Renal cortex interstitium (tissue), 11 donors: ENCODE data around the gene PARK7. TPM values are rescaled to one million over a fixed set of nuclear protein-coding genes. Genes with fewer than 3 reads are reported as not detected.

ENCODE experiments used
- DNase-seq, 11 donors: peaks; one replicate each; pipeline ENCODE4 v3.0.0-alpha.2; 2013; ENCODE audit warnings: low read depth in 9 of 11, low spot score in 4 of 11; ENCODE audit errors: extremely low read depth in 1 of 11
- polyA plus RNA-seq, 3 donors: library from polyadenylated mRNA; unstranded; fragments of 120-200 nt; gene quantifications; one replicate each; pipeline ENCODE4 v1.2.1, GENCODE V29; 2013; ENCODE audit not compliant: insufficient read length in 3 of 3

Gene PARK7
- polyA plus RNA-seq, 3 donors: 303 to 345 (median 330) TPM

DNA sequence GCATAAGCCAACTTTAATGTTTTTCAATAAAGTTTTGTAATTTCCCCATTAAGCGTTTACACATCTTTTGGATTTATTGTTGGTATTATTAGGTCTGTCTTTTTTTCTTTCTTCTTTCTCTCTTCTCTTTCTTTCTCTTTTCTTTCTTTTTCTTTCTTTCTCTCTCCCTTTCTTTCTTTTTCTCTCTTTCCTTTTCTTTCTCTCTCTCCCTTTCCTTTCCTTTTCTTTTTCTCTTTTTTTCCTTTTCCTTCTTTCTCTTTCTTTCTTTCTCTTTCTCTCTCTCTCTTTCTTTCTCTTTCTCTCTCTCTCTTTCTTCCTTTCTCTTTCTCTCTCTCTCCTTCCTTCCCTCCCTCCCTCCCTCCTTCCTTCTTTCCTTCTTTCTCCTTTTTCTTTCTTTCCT is 33.3 kb downstream of the PARK7 start:
- no peak for DNase-seq

DNA sequence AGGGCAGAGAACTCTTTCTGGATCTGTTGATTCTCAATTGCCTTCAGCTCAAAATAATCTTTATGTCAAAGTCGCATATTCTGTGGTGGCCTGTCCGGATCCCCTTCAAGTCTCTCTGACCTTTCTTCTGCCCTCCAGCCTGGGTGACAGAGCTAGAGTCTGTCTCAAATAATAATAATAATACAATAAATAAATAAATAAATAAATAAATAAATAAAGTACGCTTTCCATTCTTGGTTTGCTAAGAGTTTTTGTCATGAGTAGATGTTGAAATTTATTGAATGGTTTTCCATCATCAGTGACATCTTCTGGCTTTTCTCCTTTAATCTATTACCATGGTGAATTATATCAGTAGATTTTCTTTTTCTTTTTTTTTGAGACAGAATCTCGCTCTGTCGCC is 33.9 kb downstream of the PARK7 start:
- DNase-seq: no peak

DNA sequence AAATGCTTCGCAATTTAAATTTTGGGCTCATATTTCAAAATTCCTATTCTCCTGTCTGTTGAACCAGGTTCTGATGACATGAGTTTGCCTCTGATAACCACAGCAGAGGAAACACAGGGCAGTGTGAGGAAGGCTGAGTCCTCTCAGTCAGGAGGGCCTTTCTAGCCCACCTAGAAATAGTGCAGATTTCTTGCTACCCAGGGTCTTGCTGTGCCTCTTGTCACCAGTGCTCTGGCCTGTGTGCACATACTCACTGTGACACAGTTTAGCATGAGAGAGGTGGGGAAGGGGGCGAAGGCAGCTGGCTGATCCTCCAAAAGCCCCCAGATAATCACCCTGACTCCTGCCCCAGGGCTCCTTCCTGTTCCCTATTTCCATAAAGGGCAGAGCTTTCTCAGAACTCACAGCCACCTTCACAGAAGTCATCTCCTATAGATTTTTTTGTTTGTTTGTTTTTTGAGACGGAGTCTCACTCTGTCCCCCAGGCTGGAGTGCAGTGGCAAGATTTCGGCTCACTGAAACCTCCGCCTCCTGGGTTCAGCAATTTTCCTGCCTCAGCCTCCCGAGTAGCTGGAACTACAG is 40.9 kb downstream of the PARK7 start:
- DNase-seq: no peak

DNA sequence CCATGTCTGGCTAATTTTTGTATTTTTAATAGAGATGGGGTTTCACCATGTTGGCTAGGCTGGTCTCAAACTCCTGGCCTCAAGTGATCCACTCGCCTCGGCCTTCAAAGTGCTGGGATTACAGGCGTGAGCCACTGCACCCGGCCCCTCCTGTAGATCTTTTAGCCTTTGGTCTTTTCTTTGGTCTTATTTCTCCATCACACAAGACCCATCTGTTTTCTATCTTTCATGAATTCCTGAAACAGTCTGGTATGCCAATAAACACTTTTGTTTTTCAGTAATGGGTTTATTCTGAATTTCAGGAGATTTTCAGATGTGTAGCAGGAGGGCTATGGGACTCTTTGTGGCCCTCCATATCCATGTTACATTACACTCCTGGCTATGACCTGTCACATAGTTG is 41.4 kb downstream of the PARK7 start:
- no peak for DNase-seq

DNA sequence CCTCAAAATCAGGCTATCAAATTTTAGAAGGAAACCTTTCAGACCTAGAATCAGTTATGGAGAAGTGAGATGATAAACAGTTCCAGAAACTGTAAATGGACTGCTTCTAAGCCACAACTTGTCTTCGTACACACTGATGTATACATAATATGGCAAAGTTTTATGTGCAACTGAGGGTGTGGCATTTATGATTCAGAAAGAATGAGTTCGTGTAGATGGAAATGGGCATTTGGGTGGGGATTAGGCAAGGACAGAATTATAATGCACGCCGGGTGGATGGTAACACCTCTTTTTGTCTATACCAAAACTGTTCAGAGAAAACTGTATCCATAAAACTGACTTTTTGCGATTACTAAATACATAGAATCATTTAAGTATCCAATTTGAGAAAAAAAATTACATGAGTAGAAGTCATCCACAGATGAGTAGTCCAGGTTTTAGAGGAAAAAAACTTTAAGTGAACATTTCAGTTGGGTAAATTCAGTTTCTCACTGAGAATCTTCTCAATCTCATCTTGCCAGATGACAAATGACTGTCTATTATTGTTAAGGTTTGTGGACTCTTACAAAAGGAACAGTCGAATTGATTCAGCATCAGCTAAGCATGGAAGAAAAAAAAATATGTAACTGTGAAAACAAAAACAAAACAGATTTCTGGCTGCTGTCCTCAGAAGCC is 42.1 kb downstream of the PARK7 start:
- no peak for DNase-seq

DNA sequence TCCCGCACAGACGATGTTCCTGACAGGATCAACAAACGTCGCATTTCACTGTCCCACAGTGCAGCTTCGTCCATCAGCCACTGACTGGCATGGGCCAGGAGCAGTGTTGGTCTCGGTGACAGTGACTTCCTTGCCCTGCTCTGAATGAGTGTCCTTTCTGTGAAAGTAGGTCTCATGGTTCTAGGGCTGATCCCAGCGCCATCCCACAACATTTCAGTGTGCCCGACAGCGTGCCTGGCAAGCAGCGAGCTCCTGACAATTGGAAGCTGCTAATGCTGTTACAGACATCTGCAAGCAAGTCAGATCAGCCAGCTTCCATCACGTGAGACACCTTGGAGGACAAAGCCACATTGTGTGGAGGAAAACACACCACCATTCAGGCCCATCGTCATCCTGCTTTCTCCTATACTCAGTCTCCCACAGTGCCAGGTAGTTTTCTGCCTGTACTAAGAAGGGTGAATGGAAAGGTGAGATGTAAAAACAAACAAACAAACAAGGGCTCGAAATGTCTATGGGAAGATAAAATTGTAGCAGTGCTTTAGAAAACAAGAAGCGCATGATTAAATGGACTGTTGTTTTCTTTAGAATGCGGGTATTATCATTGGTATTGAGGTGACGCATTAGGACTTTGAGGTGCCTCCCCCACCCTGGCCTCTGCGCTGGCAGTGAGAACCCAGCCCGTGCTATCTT is 42.7 kb downstream of the PARK7 start:
- no peak for DNase-seq

DNA sequence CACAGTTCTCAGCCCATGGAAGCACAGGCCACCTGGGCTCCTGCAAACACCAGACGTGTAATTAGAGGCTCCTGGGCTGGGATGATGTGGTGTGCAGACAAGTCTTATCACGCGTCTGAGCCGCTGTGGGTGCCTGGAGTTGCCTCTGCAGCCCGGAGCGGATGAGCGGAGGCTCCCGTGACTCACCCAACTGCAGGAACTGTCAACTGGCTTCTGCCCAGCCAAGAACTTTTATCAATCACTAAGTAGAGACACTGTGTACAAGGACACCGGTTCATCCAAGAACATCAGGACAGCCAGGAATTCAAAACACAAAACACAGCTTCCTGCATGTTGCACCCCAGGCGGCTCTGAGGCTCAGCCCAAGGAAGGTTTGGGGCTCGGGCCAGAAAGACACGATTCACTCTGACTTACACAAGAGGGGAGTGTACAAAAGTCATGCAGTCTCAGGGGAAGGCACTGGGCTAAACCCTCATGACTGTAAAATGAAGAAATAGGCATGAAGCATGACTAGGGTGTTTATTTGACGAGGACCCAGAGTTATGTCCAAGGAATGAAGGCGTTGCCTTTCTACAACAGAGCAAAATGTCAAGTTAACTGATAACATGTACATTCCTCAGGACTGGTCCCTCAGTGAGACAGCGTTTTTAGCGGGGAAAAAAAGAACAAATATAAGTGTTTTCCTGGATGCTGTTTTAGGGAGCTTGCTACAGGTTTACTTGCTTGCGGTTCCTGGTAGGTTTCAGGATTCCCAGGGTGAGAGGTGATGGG is 43.5 kb downstream of the PARK7 start:
- DNase-seq: no peak

DNA sequence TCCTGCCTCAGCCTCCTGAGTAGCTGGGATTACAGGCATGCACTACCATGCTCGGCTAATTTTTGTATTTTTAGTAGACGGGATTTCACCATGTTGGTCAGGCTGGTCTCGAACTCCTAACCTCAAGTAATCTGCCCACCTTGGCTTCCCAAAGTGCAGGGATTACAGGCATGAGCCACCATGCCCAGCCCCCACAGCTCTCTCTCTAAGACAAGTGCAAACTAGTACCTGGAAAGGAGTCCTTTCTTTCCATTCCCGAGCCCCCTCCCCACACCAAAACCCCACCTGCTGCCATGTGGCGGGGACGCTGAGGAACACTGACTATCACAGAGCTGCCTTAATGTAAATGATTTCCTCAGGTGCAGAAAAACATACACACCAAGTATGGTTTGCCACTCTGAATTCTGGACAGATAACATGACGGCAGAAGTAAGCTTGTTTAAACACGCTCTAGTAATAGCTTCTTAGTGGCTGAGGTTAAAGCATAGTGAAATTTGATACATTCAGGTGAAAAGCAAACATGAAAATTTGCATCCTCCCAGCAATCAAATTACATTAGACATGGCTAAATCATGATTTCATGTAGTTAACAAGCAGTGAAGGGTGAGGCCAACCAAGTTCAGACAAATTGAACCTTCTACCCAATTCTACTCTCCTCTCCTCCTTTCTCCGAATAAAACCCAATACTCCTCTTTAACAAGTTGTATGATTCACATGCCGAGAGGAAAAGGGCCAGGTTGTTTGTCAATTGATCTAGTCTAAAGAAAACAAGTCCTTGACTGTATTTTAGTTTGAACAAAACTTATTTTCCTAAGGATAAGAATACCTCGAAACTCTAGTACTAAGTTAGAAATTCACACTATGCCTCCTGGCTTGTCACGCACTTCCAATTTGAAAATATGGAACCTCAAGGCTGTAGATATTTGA is 44.8 kb downstream of the PARK7 start:
- DNase-seq: no peak

DNA sequence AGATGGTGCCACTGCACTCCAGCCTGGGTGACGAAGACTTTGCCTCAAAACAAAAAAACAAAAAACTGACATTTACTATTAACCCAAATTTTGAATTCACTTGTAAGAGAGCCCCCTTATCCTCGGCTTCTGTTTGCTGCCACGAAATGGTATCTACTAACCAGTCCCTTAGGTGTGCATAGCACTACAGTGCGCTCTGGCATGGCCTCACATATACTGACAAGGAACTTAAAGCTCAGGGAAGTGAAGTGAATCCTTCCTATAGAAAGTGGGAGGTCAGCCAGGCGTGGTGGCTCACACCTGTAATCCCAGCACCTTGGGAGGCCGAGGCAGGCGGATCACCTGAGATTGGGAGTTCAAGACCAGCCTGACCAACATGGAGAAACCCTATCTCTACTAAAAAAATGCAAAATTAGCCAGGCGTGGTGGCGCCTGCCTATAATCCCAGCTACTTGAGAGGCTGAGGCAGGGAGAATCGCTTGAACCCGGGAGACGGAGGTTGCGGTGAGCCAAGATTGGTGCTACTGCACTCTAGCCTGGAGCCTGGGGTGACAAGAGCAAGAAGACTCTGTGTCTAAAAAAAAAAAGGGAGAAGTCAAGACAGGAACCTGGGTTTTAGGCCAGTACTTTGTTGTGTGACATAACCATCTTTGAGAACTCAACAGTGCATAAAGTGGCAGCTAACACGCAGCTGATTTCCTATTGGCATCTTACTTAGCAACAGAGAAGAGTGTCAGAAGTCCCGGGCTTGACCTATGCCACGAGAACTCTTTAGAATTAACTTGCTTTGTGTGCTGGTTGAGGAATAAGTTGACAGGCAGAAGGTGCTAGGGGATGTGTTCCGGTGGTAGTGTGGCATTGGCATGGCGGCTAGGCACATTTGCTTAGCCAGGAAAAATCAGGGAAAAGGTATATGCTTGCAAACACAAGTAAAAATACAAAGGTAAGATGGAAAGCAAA is 47.8 kb downstream of the PARK7 start:
- no peak for DNase-seq

DNA sequence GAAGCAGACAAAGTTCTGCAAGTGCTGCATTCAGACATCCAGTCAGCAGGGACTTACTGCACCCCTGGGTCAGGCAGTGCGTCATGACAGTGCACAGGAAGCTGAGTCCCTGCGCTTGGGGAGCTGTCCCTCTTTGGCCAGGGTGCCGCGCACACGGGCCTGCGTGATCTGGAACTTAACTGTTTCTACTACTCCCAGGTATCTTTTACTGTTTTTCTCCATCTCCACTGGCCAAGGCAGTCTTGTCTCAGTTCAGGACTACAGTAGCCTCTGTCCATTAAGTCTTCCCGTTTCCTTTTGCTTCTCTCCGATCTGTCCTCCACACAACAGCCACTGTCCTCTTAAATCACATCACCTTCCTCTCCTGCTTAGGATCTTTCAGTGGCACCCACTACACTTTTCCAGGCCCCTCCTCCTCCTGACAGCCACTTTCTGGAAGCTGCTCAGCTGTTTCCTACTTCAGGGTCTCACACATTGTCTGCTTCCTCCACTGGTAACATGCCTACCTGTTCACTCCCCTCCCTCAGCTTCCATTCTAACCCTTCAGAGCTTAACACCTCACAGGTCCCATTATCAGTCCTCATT is 48.7 kb downstream of the PARK7 start:
- no peak for DNase-seq

DNA sequence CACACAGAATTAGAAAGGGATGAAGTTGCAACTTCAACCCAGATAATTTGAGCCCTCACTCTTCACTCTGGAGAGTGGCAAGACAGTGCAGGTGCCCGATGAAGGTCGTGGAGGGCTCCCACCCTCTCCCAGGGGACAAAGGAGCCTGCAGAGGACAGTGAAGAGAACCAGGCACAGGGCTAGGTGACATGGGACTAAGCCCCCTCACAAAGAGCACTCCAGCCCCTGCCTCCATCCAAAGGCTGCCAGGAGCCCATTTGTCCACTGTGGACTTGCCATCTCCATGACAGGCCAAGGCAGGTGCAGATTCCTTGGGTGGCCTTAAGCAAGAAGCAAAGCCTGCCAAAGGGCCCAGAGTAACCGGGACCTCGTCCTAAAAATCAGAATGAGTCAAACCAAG is 49.5 kb downstream of the PARK7 start:
- no peak for DNase-seq

DNA sequence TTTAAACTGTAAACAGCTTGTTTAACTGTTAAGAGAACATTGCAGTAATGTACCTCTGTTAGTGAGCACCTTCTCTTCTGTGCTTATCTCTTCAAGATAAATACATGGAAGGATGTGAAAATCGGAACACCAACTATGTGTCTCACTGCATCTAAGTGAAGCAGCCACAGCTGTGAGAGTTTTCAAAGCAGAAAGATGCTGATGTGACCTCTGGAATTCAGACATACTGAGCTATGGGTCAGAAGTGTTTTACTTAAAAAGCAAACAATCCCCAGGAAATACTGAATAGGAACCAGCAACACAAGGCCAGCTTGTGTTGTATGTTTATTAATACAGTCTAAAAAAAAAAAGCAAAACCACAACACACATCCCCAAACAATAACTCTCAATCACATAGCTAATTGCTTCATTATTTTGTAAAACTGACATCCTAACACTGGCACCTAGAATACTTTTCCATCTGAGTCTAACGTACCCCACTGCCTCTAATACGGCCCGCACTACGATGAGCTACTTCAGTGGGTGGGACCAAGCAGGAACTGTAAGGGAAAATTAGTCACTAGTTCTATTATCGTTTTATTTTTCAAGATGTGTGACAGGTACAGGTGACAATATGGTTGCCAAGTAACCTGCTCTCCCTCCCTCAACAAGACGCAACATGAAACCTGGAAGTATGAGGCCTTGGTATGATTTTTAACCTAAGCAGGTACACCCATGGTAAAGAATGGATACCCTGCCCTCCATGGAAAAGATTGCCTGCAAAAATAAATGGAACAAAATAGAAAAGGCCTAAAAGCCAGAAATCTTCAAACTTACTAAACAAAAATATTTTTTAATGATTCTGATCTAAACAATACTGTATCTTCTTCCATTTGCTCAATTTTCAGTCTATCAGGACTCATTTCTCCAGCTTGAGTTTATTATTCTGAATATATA is 50.7 kb downstream of the PARK7 start:
- DNase-seq: no peak

DNA sequence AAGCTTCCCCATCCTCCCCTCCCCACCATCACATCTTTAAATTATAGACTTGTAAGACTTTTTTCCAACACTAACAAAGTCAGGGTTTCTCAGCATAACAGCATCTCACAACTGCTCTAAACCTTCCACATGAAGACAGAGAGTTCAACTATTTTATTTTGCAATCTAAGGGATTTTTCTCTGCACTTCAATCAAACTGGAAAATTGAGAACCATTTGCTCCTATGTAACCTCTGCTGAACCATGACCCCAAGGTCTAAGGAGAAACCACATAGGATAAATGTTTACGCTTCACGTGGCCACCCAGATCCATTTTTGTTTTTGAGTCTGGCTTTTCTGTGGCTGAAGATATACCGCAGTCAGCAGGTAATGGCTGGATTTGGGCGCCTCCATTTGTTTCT is 51.4 kb downstream of the PARK7 start:
- no peak for DNase-seq

DNA sequence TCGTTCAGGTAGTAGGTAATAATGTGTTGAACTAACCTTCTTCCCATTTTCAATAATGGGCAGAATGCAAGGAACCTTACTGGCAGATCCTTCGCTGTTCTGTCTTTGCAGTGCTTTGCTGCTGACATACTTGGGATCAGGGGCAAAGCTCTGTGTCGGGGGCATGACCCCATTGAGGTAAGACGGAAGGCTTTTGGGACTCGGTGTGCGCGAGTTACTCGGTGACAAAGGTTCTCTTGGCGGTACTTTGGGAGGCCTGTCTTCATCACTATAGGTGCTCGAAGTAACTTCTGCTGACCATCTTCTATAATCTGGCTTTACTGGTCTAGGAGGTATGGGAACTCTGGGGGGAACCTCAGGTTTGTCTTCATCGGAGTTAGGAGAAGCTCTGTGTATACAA is 51.9 kb downstream of the PARK7 start:
- no peak for DNase-seq

DNA sequence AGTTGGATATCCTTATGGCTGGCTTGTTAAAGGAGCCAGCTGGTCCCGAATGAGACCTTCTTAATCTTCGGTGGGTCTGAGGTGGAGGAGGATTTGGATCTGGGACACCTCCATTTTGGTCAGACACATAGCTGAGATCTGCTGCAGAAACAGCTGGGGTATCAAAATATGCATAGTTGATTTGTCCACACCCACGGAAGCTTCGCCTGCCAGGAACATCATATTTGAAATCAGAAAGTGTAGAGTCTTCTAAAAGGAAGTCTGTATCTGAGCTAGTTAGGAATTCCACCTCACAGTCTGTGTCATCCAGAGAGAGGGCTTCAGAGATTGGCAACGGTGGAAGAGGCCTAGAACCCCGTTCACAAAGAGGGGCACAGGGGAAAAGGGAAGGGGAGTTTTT is 52.3 kb downstream of the PARK7 start:
- no peak for DNase-seq

DNA sequence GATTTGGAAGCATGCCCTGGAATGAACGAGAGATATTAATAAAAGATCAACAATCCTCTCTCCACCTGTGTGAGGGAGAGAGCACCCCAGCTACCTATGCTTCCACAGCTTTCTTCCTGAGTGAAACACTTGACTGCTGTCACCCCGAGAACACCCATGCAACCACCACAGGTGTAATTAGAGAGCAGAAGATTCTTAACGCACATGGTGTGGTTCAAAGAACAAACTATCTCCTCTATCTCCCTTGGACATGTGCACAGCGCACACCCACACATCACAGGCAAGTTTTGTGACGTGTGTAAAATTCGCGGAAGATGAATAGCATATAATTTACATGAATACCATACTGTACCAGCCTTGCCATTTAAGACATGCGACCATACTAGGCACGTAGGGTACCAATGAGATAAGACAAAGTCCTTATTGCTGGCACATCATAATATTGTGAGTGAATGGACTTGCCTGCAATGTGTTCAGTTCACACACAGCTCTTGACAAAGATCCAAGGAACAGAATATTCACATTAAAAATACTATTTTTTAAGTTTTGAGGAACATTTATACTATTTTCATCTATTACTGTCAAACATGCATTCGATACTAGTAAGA is 53.0 kb downstream of the PARK7 start:
- no peak for DNase-seq
